GM13977 (cell line): ENCODE data around the gene VANGL1.
A peak's percentile ranks its signal among the peaks of the same experiment; 100 is the strongest.

ENCODE experiments used
- DNase-seq: peaks from one replicate; pipeline ENCODE4 v3.0.0; 2012; ENCODE audit warnings: low spot score
- in situ Hi-C: fragments of 300-500 bp; cut with MboI; formaldehyde crosslinking; loops from one replicate; pipeline ENCODE4 v1.12.0; 2022; ENCODE audit warnings: low sequenced_read_pairs, low pct_unique_long_range_greater_than_20kb, mixed read lengths, inconsistent platforms; ENCODE audit not compliant: unreplicated experiment
- TF ChIP-seq, protein P1 (sequence below): IDR thresholded peaks from 2 replicates; pipeline ENCODE4 v1.5.1; 2012; ENCODE audit warnings: mild to moderate bottlenecking, control low read depth; ENCODE audit not compliant: insufficient read depth; ENCODE audit errors: extremely low read depth, missing control alignments

The VANGL1 gene

DNA sequence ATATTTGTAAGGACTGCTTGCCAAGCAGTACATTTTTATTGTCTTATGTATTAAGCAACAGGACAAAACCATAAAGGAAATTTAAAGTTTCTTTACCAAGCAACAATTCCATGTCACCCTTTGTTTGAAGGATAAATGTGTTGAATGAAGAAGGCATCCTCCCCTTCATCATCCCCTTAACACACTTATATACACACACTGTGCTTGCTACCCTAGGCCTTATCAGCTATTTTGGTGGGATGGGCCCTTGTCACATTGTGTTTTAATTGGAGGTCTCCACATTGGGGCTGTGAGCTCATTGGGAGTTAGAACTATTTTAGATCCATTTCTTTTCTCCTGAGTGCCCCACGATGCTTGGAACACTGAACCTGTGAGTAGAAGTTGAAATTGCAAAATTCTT lies 1.9 kb downstream of the VANGL1 start:
- DNase-seq: no peak
- in situ Hi-C loops: no loop called here
- TF ChIP-seq, protein P1, sequence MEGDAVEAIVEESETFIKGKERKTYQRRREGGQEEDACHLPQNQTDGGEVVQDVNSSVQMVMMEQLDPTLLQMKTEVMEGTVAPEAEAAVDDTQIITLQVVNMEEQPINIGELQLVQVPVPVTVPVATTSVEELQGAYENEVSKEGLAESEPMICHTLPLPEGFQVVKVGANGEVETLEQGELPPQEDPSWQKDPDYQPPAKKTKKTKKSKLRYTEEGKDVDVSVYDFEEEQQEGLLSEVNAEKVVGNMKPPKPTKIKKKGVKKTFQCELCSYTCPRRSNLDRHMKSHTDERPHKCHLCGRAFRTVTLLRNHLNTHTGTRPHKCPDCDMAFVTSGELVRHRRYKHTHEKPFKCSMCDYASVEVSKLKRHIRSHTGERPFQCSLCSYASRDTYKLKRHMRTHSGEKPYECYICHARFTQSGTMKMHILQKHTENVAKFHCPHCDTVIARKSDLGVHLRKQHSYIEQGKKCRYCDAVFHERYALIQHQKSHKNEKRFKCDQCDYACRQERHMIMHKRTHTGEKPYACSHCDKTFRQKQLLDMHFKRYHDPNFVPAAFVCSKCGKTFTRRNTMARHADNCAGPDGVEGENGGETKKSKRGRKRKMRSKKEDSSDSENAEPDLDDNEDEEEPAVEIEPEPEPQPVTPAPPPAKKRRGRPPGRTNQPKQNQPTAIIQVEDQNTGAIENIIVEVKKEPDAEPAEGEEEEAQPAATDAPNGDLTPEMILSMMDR: no peak

DNA sequence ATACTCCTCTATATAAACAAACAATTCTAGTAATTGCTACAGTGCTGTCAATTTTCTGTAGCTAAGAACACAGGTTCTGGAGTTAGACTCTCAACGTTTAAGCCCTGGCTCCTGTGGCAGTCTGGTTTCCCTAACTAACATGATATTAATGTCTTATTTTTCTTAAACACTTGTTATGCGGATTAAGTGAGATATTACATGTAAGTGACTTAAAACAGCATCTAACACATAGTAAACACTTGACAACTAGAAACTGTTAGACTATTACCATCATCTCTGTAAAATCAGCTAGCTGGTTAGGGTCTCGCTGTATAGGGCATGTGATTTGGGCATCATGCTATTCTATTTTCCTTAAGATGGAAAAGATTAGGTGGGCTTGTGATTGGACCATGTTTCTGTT lies 2.3 kb downstream of the VANGL1 start:
- no peak for DNase-seq
- in situ Hi-C loops: no loop called here
- TF ChIP-seq, protein P1: no peak

DNA sequence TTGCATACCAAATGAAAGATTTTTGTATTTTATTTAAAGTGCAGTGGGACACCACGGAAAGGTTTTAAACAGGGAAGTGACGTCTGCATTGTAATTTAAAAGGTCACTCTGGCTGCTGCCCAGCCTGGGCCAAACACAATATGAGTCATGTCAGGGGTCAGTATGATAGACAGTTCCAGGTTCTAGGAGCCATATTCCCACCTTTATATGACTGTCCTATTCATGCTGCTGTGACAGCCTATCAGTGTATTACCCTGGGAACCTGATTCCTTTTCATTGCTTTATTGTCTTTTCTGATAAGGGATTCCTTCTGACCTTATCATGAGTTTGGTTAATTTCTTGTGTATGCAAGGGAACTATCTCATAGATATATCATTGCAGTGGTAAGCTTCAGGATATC lies 5.3 kb downstream of the VANGL1 start:
- no peak for DNase-seq
- TF ChIP-seq, protein P1: no peak
- in situ Hi-C loops: no loop called here

- peak; percentile 26 for DNase-seq
- in situ Hi-C loops: no loop called here
- TF ChIP-seq, protein P1: no peak
Observed at GRCh38 chr1:115647507-115647906, 5.7 kb downstream of the VANGL1 start.

DNA sequence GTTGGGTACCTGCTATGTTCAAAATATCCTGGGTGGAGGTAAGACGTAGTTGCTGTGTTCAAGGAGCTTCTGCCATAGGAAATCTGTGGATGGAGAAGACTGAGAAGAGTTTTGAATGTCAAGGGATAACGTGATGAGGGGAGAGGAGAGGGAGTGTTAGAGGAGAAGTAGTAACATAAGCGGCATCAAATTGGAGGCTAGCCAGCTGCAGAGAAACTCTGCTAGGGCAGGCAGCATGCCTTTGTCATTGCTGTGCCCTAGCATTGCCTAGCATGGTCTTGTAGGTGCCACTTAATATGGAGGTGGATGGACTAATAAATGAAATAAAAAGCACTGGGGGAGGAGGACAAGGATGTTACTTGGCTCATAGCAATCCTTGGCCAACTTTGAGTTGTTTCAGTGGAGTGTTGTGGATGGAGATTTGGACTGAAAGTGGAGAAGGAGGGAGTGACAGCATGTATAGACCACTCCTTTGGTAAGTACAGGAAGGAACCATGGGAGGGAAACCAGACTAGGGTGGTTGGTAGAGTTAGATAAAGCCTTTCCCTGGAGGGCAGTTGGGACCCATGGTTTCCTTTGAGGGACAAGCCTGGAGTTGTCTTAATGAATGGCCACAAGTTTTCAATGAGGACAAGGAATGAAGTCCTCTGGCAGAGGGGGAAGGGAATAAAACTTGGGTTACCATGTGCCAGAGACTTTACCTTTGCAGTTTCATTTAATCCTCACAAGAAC lies 6.3 kb downstream of the VANGL1 start:
- TF ChIP-seq, protein P1: no peak
- no peak for DNase-seq
- in situ Hi-C loops: no loop called here

- in situ Hi-C loops: no loop called here
- TF ChIP-seq, protein P1: no peak
- peak; percentile 76 for DNase-seq
Observed at GRCh38 chr1:115648717-115649691, 7.2 kb downstream of the VANGL1 start.
